HepG2 (cell line): ENCODE measurements around the gene MRAP. TPM values are rescaled to one million over a fixed set of nuclear protein-coding genes. Genes with fewer than 3 reads are reported as not detected.
A peak's percentile ranks its signal among the peaks of the same experiment; 100 is the strongest.

Source experiments
- ATAC-seq: fragments of 200-7000 bp; cut with Tn5 transposase; 3 replicates; pipeline ENCODE4 v1.9.1; 2020; ENCODE audit warnings: mild to moderate bottlenecking, moderate library complexity
- BruUV-seq: library from RNA; stranded (reverse); fragments of 400-500 nt; replicated peaks from 2 replicates; lab custom pipeline; 2021; lab: Mats Ljungman, UMichigan
- CTCF ChIA-PET: fragments of 300-600 bp; formaldehyde crosslinking; extraction: SDS; loops from one replicate; lab custom pipeline; 2021; ENCODE audit warnings: low total read pairs, inconsistent platforms, low intra/inter-chr PET ratio; lab: Yijun Ruan, JAX
- POLR2A ChIA-PET: fragments of 350-600 bp; sonication (Branson Sonifier 250); formaldehyde crosslinking; loops from one replicate; lab custom pipeline; 2020; ENCODE audit warnings: antibody characterized with exemption, inconsistent platforms; lab: Yijun Ruan, JAX
- DNase-seq: peaks from one replicate; pipeline ENCODE4 v3.0.0-alpha.2; 2015; ENCODE audit warnings: low spot score
- FAIRE-seq: peaks from 3 replicates; lab custom pipeline; 2011; peaks lifted over from hg19 to GRCh38; lab: Jason Lieb, UNC
- H2AFZ ChIP-seq: one replicate; pipeline ENCODE4 v1.6.1; 2011; ENCODE audit warnings: low read length, inconsistent platforms
- H3K27ac ChIP-seq: fragments of 300-600 bp; 3 replicates; pipeline ENCODE4 v1.8.0; 2011; ENCODE audit warnings: mixed run types, mild to moderate bottlenecking, mixed read lengths, low read length, inconsistent platforms; ENCODE audit not compliant: insufficient read depth; ENCODE audit errors: extremely low read length
- H3K27me3 ChIP-seq, 2 experiments: fragments of 200-600 bp in 1 of 2; 2 replicates in 1 of 2; 3 replicates in 1 of 2; pipeline versions ENCODE4 v1.6.0 to v1.8.0; 2011; ENCODE audit warnings: low read length in 2 of 2, mild to moderate bottlenecking in 2 of 2, moderate library complexity in 2 of 2, inconsistent platforms in 1 of 2; ENCODE audit not compliant: insufficient read depth in 2 of 2, control insufficient read depth in 1 of 2
- H3K36me3 ChIP-seq, 2 experiments: fragments of 200-600 bp in 1 of 2; replicated peaks in 1 of 2; 2 replicates in 1 of 2; 3 replicates in 1 of 2; pipeline versions ENCODE4 v1.5.1 to v1.8.0; 2011; ENCODE audit warnings: low read length in 2 of 2, inconsistent platforms in 1 of 2; ENCODE audit not compliant: insufficient read depth in 2 of 2, control insufficient read depth in 1 of 2
- H3K4me1 ChIP-seq: 2 replicates; pipeline ENCODE4 v1.5.1; 2012; ENCODE audit warnings: low read length, inconsistent platforms; ENCODE audit not compliant: insufficient read depth
- H3K4me2 ChIP-seq: 2 replicates; pipeline ENCODE4 v1.6.0; 2011; ENCODE audit warnings: low read depth, low read length, inconsistent platforms
- H3K4me3 ChIP-seq, 3 experiments: fragments of 200-600 bp in 1 of 3; sonication (generic), shearing (Covaris generic) in 1 of 3; replicated peaks in 1 of 3; 2 replicates each; pipeline ENCODE4 v1.5.1; 2011 to 2016; ENCODE audit warnings: low read length in 3 of 3, inconsistent platforms in 2 of 3, low read depth in 2 of 3, mild to moderate bottlenecking in 2 of 3, control low read depth in 1 of 3, mixed read lengths in 1 of 3; ENCODE audit not compliant: insufficient read depth in 1 of 3
- H3K79me2 ChIP-seq: one replicate; pipeline ENCODE4 v1.6.1; 2011; ENCODE audit warnings: low read length, inconsistent platforms; ENCODE audit not compliant: insufficient read depth
- H3K9ac ChIP-seq: 2 replicates; pipeline ENCODE4 v1.6.0; 2011; ENCODE audit warnings: mild to moderate bottlenecking, low read depth, low read length, inconsistent platforms; ENCODE audit not compliant: insufficient read depth
- H3K9me3 ChIP-seq: 2 replicates; pipeline ENCODE4 v1.5.1; 2012; ENCODE audit warnings: mild to moderate bottlenecking, low read length
- H4K20me1 ChIP-seq: 2 replicates; pipeline ENCODE4 v1.6.0; 2011; ENCODE audit warnings: inconsistent platforms, mild to moderate bottlenecking, low read length, moderate library complexity; ENCODE audit not compliant: insufficient read depth
- DNMT3B ChIP-seq: conservative IDR thresholded peaks from 2 replicates; pipeline ENCODE4 v1.6.1; 2016; ENCODE audit warnings: missing biosample characterization, control low read depth
- KDM2A ChIP-seq: sonication (generic); formaldehyde crosslinking; IDR thresholded peaks from 2 replicates; pipeline ENCODE4 v1.4.0; 2020; ENCODE audit warnings: low read depth, missing genetic modification reagents, borderline replicate concordance
- LCORL ChIP-seq, 2 experiments: fragments of 450-650 bp in 1 of 2; sonication (generic) in 1 of 2; formaldehyde crosslinking in 1 of 2; IDR thresholded peaks; 2 replicates each; pipeline versions ENCODE4 v1.5.0 to v1.6.1; 2017 to 2020; ENCODE audit warnings: antibody characterized with exemption in 1 of 2, missing genetic modification reagents in 1 of 2
- NCOA1 ChIP-seq: sonication (generic); formaldehyde crosslinking; IDR thresholded peaks from 2 replicates; pipeline ENCODE4 v1.9.0; 2021; ENCODE audit warnings: missing genetic modification reagents
- SETDB1 ChIP-seq: sonication (generic); formaldehyde crosslinking; IDR thresholded peaks from 2 replicates; pipeline ENCODE4 v1.5.1; 2020; ENCODE audit warnings: missing genetic modification reagents, mild to moderate bottlenecking, borderline replicate concordance
- SOX5 ChIP-seq: IDR thresholded peaks from 2 replicates; pipeline ENCODE4 v1.6.1; 2016; ENCODE audit warnings: borderline replicate concordance
- TOE1 ChIP-seq: sonication (generic); formaldehyde crosslinking; IDR thresholded peaks from 2 replicates; pipeline ENCODE4 v1.4.0; 2020; ENCODE audit warnings: mild to moderate bottlenecking, missing genetic modification reagents
- TP53 ChIP-seq: sonication (generic); formaldehyde crosslinking; conservative IDR thresholded peaks from 2 replicates; pipeline ENCODE4 v1.4.0; 2020; ENCODE audit warnings: missing genetic modification reagents
- ZNF142 ChIP-seq: sonication (generic); formaldehyde crosslinking; IDR thresholded peaks from 2 replicates; pipeline ENCODE4 v1.4.0; 2020; ENCODE audit warnings: missing genetic modification reagents
- ZNF343 ChIP-seq: sonication (generic); formaldehyde crosslinking; IDR thresholded peaks from 2 replicates; pipeline ENCODE4 v1.4.0; 2020; ENCODE audit warnings: mild to moderate bottlenecking, missing genetic modification reagents
- ZNF576 ChIP-seq: sonication (generic); formaldehyde crosslinking; IDR thresholded peaks from 2 replicates; pipeline ENCODE4 v1.4.0; 2020; ENCODE audit warnings: mild to moderate bottlenecking, missing genetic modification reagents
- ZNF850 ChIP-seq: sonication (generic); formaldehyde crosslinking; conservative IDR thresholded peaks from 2 replicates; pipeline ENCODE4 v1.9.0; 2021; ENCODE audit warnings: mild to moderate bottlenecking, missing genetic modification reagents
- WGBS: methylation state at CpG from one replicate; pipeline ENCODE4 v1.1.6; 2017; ENCODE audit warnings: low lambda C conversion rate; 5-methylcytosine and 5-hydroxymethylcytosine counted together
- in situ Hi-C: cut with HindIII; loops from 2 replicates; pipeline ENCODE4 v1.10.0; 2017; ENCODE audit warnings: low pct_unique_long_range_greater_than_20kb; ENCODE audit not compliant: extremely low pct_ligation_motif_present
- intact Hi-C: fragments of 100-400 bp; cut with micrococcal nuclease; formaldehyde crosslinking; loops from one replicate; pipeline ENCODE4 v1.10.0; 2022; ENCODE audit not compliant: unreplicated experiment
- polyA plus RNA-seq, 8 experiments: library from polyadenylated mRNA; depleted of rRNA in 3 of 8; stranded (reverse) in 7 of 8; unstranded in 1 of 8; fragments of >200 nt; fragmentation: Illumina TruSeq in 4 of 8; extraction: Trizol in 4 of 8; gene quantifications; 2 replicates each; pipeline versions ENCODE4 v1.2.1 to v1.2.3, GENCODE V29; 2011 to 2016; ENCODE audit warnings: low read depth in 4 of 8, missing spikeins in 1 of 8, mixed read lengths in 1 of 8; ENCODE audit not compliant: insufficient read depth in 1 of 8
- total RNA-seq, 5 experiments: library from RNA; depleted of rRNA; stranded (reverse); fragments of >200 nt; fragmentation: Illumina TruSeq; extraction: Trizol; gene quantifications; 2 replicates each; pipeline ENCODE4 v1.2.3, GENCODE V29; 2016; ENCODE audit warnings: low read depth in 1 of 5

The MRAP gene
- total and polyA plus RNA-seq, 2 of the 13 experiments (the other 11 are each of a cell fraction or from before 2014, with no cell fraction given), result 0.46 to 1.2 TPM

GRCh38 chr21:32316361-32317215 lies 17.9 kb downstream of the MRAP start:
- H3K27ac ChIP-seq, result peak overlapping the region; percentile 2
- no peak overlapping the region for H2AFZ ChIP-seq
- no peak overlapping the region for H3K4me3 ChIP-seq
- no peak for DNase-seq
- peaks cover 14% of the 10 kb centered on the region for H3K4me1 ChIP-seq
- 92% methylated on average over 9 of the region's 22 CpGs for WGBS
- peaks cover 27 to 89% of the 10 kb centered on the region in 2 experiments for H3K36me3 ChIP-seq
- H3K4me2 ChIP-seq, result no peak overlapping the region
- intact Hi-C loops, result no loop called here
- no peak overlapping the region for H3K9ac ChIP-seq
- no peaks in the 10 kb centered on the region for H3K27me3 ChIP-seq
- ATAC-seq, result no peak; the same call in 2 of the 3 replicates
- BruUV-seq, result no TSS peak
- CTCF ChIA-PET, result no interaction called here
- in situ Hi-C loops, result no loop called here
- H3K79me2 ChIP-seq, result no peaks in the 10 kb centered on the region
- no peaks in the 10 kb centered on the region for H4K20me1 ChIP-seq
- TF ChIP-seq SETDB1 (CRISPR knock-in tag) (no peak), KDM2A (no peak), ZNF576 (no peak), LCORL (IDR thresholded peaks at IDR 0.05) (no peak), LCORL (CRISPR knock-in tag; IDR thresholded peaks at IDR 0.05) (no peak), TOE1 (CRISPR knock-in tag) (no peak), ZNF850 (no peak), DNMT3B (CRISPR knock-in tag) (no peak)
- TF ChIP-seq, all 625 proteins: peak for 0
- no peaks in the 10 kb centered on the region for H3K9me3 ChIP-seq
- no peak for FAIRE-seq
- POLR2A ChIA-PET, result interaction anchor here (0.6 kb wide), 1 partner anchor 9 kb away, joined by 3 read pairs; no protein-coding TSS in a partner anchor

- H3K27me3 ChIP-seq, result no peaks in the 10 kb centered on the region
- no peak overlapping the region for H3K4me3 ChIP-seq
- intact Hi-C loops (no loop called here), in situ Hi-C loops (no loop called here)
- no TSS peak for BruUV-seq
- H3K4me2 ChIP-seq, result no peak overlapping the region
- ChIA-PET POLR2A (no interaction called here), CTCF (no interaction called here)
- WGBS, result 93% methylated on average over 9 of the region's 9 CpGs
- H3K9me3 ChIP-seq, result no peaks in the 10 kb centered on the region
- no peak overlapping the region for H3K9ac ChIP-seq
- DNase-seq, result no peak
- no peak for ATAC-seq
- no peak overlapping the region for H2AFZ ChIP-seq
- no peak overlapping the region for H3K27ac ChIP-seq
- no peak for FAIRE-seq
- peaks cover 14% of the 10 kb centered on the region for H3K4me1 ChIP-seq
- no peaks in the 10 kb centered on the region for H3K79me2 ChIP-seq
- peaks cover 34 to 89% of the 10 kb centered on the region in 2 experiments for H3K36me3 ChIP-seq
- no peaks in the 10 kb centered on the region for H4K20me1 ChIP-seq
- no peak for TF ChIP-seq NCOA1 (CRISPR knock-in tag)
- no peak for TF ChIP-seq TP53 (CRISPR knock-in tag)
- no peak for TF ChIP-seq SOX5 (CRISPR knock-in tag)
- no peak for TF ChIP-seq ZNF343
- no peak for TF ChIP-seq LCORL (IDR thresholded peaks at IDR 0.05)
- no peak for TF ChIP-seq LCORL (CRISPR knock-in tag; IDR thresholded peaks at IDR 0.05)
- no peak for TF ChIP-seq ZNF142 (CRISPR knock-in tag)
Measured at GRCh38 chr21:32317726-32318125, 19.1 kb downstream of the MRAP start.
